Measurements from ENCODE around the gene AMZ1.

AMZ1 gene

GRCh38 chr7:2687881-2688318 is at the start of gene AMZ1:
Gene AMZ1 (plus strand): TSS chr7:2688202. CDS start chr7:2700452, 12,250 bp downstream.
- TF ChIP-seq CTCF (IDR thresholded peaks at IDR 0.05; ENCODE audit: control insufficient read depth, extremely low read depth, insufficient read depth) = no peak
- DNase-seq (ENCODE audit: low read depth) = no peak
- no peak within 1 kb of the TSS for H3K4me3 ChIP-seq (ENCODE audit: low read depth, low read length)

GRCh38 chr7:2638224-2638991 is 49.6 kb upstream of the AMZ1 start:
- DNase-seq (ENCODE audit: low read depth) = no peak

GRCh38 chr7:2639181-2639681 is 48.8 kb upstream of the AMZ1 start:
- H3K4me3 ChIP-seq (ENCODE audit: low read depth, low read length) = no peak overlapping the region
- TF ChIP-seq CTCF (IDR thresholded peaks at IDR 0.05; ENCODE audit: control insufficient read depth, extremely low read depth, insufficient read depth) = no peak
- DNase-seq (ENCODE audit: low read depth) = no peak

More at GRCh38 chr7:2638224-2638991, 49.6 kb upstream of the AMZ1 start:
- H3K4me3 ChIP-seq (ENCODE audit: low read depth, low read length) = no peak overlapping the region
- no peak for TF ChIP-seq CTCF (IDR thresholded peaks at IDR 0.05; ENCODE audit: control insufficient read depth, extremely low read depth, insufficient read depth)

GRCh38 chr7:2639695-2640481 is 48.1 kb upstream of the AMZ1 start:
- no peak overlapping the region for H3K4me3 ChIP-seq (ENCODE audit: low read depth, low read length)
- TF ChIP-seq CTCF (IDR thresholded peaks at IDR 0.05; ENCODE audit: control insufficient read depth, extremely low read depth, insufficient read depth) = no peak
- DNase-seq (ENCODE audit: low read depth) = no peak

GRCh38 chr7:2640482-2640830 is 47.5 kb upstream of the AMZ1 start:
- H3K4me3 ChIP-seq (ENCODE audit: low read depth, low read length) = no peak overlapping the region
- no peak for DNase-seq (ENCODE audit: low read depth)
- TF ChIP-seq CTCF (IDR thresholded peaks at IDR 0.05; ENCODE audit: control insufficient read depth, extremely low read depth, insufficient read depth) = no peak

- no peak for TF ChIP-seq CTCF (IDR thresholded peaks at IDR 0.05; ENCODE audit: control insufficient read depth, extremely low read depth, insufficient read depth)
- no peak overlapping the region for H3K4me3 ChIP-seq (ENCODE audit: low read depth, low read length)
- DNase-seq (ENCODE audit: low read depth) = no peak
These were observed 47.1 kb upstream of the AMZ1 start for GRCh38 chr7:2640846-2641316.

All from LNCaP clone FGC (cell line).